Measurements from ENCODE around the gene TRIM13. TPM values are rescaled to one million over a fixed set of nuclear protein-coding genes. Genes with fewer than 3 reads are reported as not detected.

TRIM13 gene
- total and polyA plus RNA-seq, 2 donors (not counting 1 experiment from before 2014, with no cell fraction given), result 21.1 to 24.4 TPM

- Histone ChIP-seq H3K79me2 (ENCODE audit: control insufficient read depth, insufficient read depth, low read length) (peaks cover 58% of the 10 kb centered on the region), H3K4me1 (ENCODE audit: control insufficient read depth, extremely low read depth, insufficient read depth, low read length) (no peaks in the 10 kb centered on the region), H3K9ac (ENCODE audit: insufficient read depth, low read length) (no peak overlapping the region), H2AFZ (ENCODE audit: low read length) (no peak overlapping the region), H4K20me1 (ENCODE audit: control insufficient read depth, extremely low read depth, insufficient read depth, low read length) (no peaks in the 10 kb centered on the region), H3K36me3 (ENCODE audit: control insufficient read depth, insufficient read depth, low read length) (no peaks in the 10 kb centered on the region), H3K9me3 (ENCODE audit: control insufficient read depth, insufficient read depth, low read depth, low read length) (no peaks in the 10 kb centered on the region), H3K4me3 (replicated peaks in 1 of 4; ENCODE audit: control extremely low read depth in 1 of 4, insufficient read depth in 1 of 4, low read depth in 3 of 4, low read length in 4 of 4) (no peak overlapping the region), H3K27me3 (ENCODE audit: control insufficient read depth, insufficient read depth, low read length) (no peaks in the 10 kb centered on the region), H3K4me2 (ENCODE audit: extremely low read depth, insufficient read depth, low read length) (no peak overlapping the region), H3K27ac (ENCODE audit: insufficient read depth, low read length) (no peak overlapping the region)
- no peak for DNase-seq (ENCODE audit: low read depth in 2 of 2)
- TF ChIP-seq CTCF (conservative IDR thresholded peaks at IDR 0.05 in 1 of 2, IDR thresholded peaks at IDR 0.05 in 1 of 2; ENCODE audit: low read depth in 1 of 2, low read length in 2 of 2) (no peak), EZH2 (IDR thresholded peaks at IDR 0.05; ENCODE audit: low read length, missing control alignments) (no peak)
These were observed 55.6 kb downstream of the TRIM13 start for GRCh38 chr13:50052478-50052877.

- Histone ChIP-seq H3K27me3 (ENCODE audit: control insufficient read depth, insufficient read depth, low read length) (no peaks in the 10 kb centered on the region), H3K4me2 (ENCODE audit: extremely low read depth, insufficient read depth, low read length) (no peak overlapping the region), H3K9me3 (ENCODE audit: control insufficient read depth, insufficient read depth, low read depth, low read length) (no peaks in the 10 kb centered on the region), H3K4me1 (ENCODE audit: control insufficient read depth, extremely low read depth, insufficient read depth, low read length) (no peaks in the 10 kb centered on the region), H3K36me3 (ENCODE audit: control insufficient read depth, insufficient read depth, low read length) (peaks cover 1% of the 10 kb centered on the region), H3K79me2 (ENCODE audit: control insufficient read depth, insufficient read depth, low read length) (peaks cover 65% of the 10 kb centered on the region), H3K9ac (ENCODE audit: insufficient read depth, low read length) (no peak overlapping the region), H3K4me3 (replicated peaks in 1 of 4; ENCODE audit: control extremely low read depth in 1 of 4, insufficient read depth in 1 of 4, low read depth in 3 of 4, low read length in 4 of 4) (no peak overlapping the region), H4K20me1 (ENCODE audit: control insufficient read depth, extremely low read depth, insufficient read depth, low read length) (no peaks in the 10 kb centered on the region), H3K27ac (ENCODE audit: insufficient read depth, low read length) (no peak overlapping the region), H2AFZ (ENCODE audit: low read length) (no peak overlapping the region)
- TF ChIP-seq EZH2 (IDR thresholded peaks at IDR 0.05; ENCODE audit: low read length, missing control alignments) (no peak), CTCF (conservative IDR thresholded peaks at IDR 0.05 in 1 of 2, IDR thresholded peaks at IDR 0.05 in 1 of 2; ENCODE audit: low read depth in 1 of 2, low read length in 2 of 2) (no peak)
- DNase-seq (ENCODE audit: low read depth in 2 of 2), result no peak
These were observed 57.0 kb downstream of the TRIM13 start for GRCh38 chr13:50053844-50054243.

GRCh38 chr13:50055454-50055853, 58.6 kb downstream of the TRIM13 start:
- Histone ChIP-seq H3K9me3 (ENCODE audit: control insufficient read depth, insufficient read depth, low read depth, low read length) (no peaks in the 10 kb centered on the region), H4K20me1 (ENCODE audit: control insufficient read depth, extremely low read depth, insufficient read depth, low read length) (no peaks in the 10 kb centered on the region), H3K27me3 (ENCODE audit: control insufficient read depth, insufficient read depth, low read length) (no peaks in the 10 kb centered on the region), H3K4me1 (ENCODE audit: control insufficient read depth, extremely low read depth, insufficient read depth, low read length) (no peaks in the 10 kb centered on the region), H3K9ac (ENCODE audit: insufficient read depth, low read length) (no peak overlapping the region), H3K27ac (ENCODE audit: insufficient read depth, low read length) (no peak overlapping the region), H3K4me2 (ENCODE audit: extremely low read depth, insufficient read depth, low read length) (peak overlapping the region; percentile 51), H2AFZ (ENCODE audit: low read length) (peak overlapping the region; percentile 22), H3K79me2 (ENCODE audit: control insufficient read depth, insufficient read depth, low read length) (peaks cover 64% of the 10 kb centered on the region), H3K4me3 (replicated peaks in 1 of 4; ENCODE audit: control extremely low read depth in 1 of 4, insufficient read depth in 1 of 4, low read depth in 3 of 4, low read length in 4 of 4) (peak overlapping the region in 1 of 4 experiments; percentile 23), H3K36me3 (ENCODE audit: control insufficient read depth, insufficient read depth, low read length) (peaks cover 1% of the 10 kb centered on the region)
- peak in 1 of 2 donors; percentile 12 for DNase-seq (ENCODE audit: low read depth in 2 of 2)
- TF ChIP-seq EZH2 (IDR thresholded peaks at IDR 0.05; ENCODE audit: low read length, missing control alignments) (no peak), CTCF (conservative IDR thresholded peaks at IDR 0.05 in 1 of 2, IDR thresholded peaks at IDR 0.05 in 1 of 2; ENCODE audit: low read depth in 1 of 2, low read length in 2 of 2) (no peak)

Measured in fibroblast of lung (primary cell).